GM18499 (cell line): ENCODE measurements around the gene TMEM45A.
"Not testable (repeated sequence)": the region's sequence is repeated elsewhere in the genome, so short reads cannot be mapped to it uniquely, and the experiment has no call there.

Experiments
- ATAC-seq: cut with Tn5 transposase; IDR thresholded peaks from one replicate; pipeline ENCODE4 v1.9.1; 2021; ENCODE audit warnings: moderate number of reproducible peaks; ENCODE audit not compliant: insufficient read depth, unreplicated experiment

TMEM45A gene

GRCh38 chr3:100563228-100563627 is 70.8 kb downstream of the TMEM45A start:
- no peak for ATAC-seq

DNA sequence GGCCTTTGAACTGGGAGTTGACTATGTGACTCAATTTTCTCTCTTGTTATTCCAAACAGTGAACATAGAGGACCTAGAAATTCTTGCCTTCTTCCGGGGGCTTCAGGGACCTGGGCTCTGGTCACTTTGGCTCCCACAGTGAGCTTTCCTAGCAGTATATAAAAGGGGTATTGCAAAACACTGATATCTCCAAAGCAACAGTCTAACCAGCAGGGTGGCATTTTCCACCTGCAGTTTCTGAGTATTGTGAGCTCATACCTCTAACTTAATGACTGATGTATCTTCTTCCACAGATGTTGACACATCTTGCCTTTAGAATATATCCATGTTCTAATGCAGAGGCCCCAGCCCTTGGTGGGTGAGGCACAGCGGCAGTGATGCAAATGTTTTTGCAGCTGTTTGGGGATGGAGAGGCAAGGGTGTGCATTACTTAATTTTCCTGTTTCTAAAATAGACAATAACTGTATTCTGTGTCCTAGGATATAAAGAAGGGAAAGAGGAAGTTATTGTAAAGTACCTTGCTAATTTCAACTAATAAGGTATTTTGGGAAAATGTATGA is 71.3 kb downstream of the TMEM45A start:
- ATAC-seq, result no peak

DNA sequence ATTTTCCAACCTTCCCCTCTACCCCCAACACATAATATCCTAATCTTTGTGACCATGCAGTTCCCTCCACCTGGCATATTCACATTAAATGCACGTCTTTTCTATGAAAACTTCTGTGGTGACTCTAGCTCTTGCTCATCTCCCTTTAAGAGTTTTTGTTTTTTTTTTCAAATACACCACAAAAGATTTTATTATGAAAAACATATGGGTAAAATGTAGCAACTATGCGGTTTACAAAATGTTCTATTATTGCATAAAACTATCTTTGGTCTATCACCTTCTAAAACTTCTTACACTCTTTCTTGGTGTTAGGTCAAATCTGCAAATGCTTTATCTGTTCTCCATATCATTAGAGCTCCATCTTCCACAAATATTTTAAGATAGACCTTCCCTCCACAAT is 78.4 kb downstream of the TMEM45A start:
- ATAC-seq, result no peak

GRCh38 chr3:100574536-100574935 is 82.1 kb downstream of the TMEM45A start:
- ATAC-seq, result no peak

GRCh38 chr3:100575704-100576103 is 83.3 kb downstream of the TMEM45A start:
- ATAC-seq, result no peak

GRCh38 chr3:100577382-100578008 is 85.1 kb downstream of the TMEM45A start:
- ATAC-seq, result no peak

GRCh38 chr3:100578646-100579045 is 86.2 kb downstream of the TMEM45A start:
- ATAC-seq, result no peak

GRCh38 chr3:100580147-100580546 is 87.7 kb downstream of the TMEM45A start:
- ATAC-seq, result no peak

GRCh38 chr3:100581650-100582049 is 89.2 kb downstream of the TMEM45A start:
- ATAC-seq, result no peak

DNA sequence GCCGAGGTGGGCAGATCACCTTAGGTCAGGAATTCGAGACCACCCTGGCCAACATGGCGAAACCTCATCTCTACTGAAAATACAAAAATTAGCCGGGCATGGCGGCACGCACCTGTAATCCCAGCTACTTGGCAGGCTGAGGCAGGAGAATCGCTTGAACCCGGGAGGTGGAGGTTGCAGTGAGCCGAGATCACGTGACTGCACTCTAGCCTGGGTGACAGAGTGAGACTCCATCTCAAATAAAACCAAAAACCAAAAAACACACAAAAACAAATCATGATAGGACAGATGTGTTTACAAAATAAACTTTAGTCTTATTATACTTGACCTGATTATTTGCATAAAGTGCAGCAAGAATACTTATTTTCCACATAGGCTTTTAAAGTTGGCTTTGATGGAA is 89.7 kb downstream of the TMEM45A start:
- not testable (repeated sequence) for ATAC-seq

GRCh38 chr3:100584101-100584660 is 91.8 kb downstream of the TMEM45A start:
- ATAC-seq, result no peak

- no peak for ATAC-seq
Observed at GRCh38 chr3:100586832-100587231, 94.4 kb downstream of the TMEM45A start.

- ATAC-seq, result no peak
Observed at GRCh38 chr3:100588251-100588650, 95.8 kb downstream of the TMEM45A start.

GRCh38 chr3:100590114-100590839 is 97.9 kb downstream of the TMEM45A start:
- no peak for ATAC-seq

- no peak for ATAC-seq
Observed at GRCh38 chr3:100590840-100591147, 98.4 kb downstream of the TMEM45A start.

GRCh38 chr3:100591411-100591810 is 99.0 kb downstream of the TMEM45A start:
- no peak for ATAC-seq

- no peak for ATAC-seq
Observed at GRCh38 chr3:100600181-100601042, 108.0 kb downstream of the TMEM45A start.

GRCh38 chr3:100602506-100603444 is 110.4 kb downstream of the TMEM45A start:
- no peak for ATAC-seq

- ATAC-seq, result no peak
Observed at GRCh38 chr3:100603469-100603868, 111.0 kb downstream of the TMEM45A start.

GRCh38 chr3:100605358-100605757 is 112.9 kb downstream of the TMEM45A start:
- ATAC-seq, result no peak
